Mucosa of stomach (tissue), 1 donor: ENCODE measurements around the gene JADE2.

ENCODE experiments used
- H3K27me3 ChIP-seq: one replicate; pipeline ENCODE4 v1.7.0; 2013; ENCODE audit warnings: mild to moderate bottlenecking, low read length; ENCODE audit not compliant: control insufficient read depth, insufficient read depth
- H3K36me3 ChIP-seq: one replicate; pipeline ENCODE4 v1.7.0; 2013; ENCODE audit warnings: low read length; ENCODE audit not compliant: control insufficient read depth, insufficient read depth
- H3K4me1 ChIP-seq: one replicate; pipeline ENCODE4 v1.7.0; 2013; ENCODE audit warnings: mild to moderate bottlenecking, low read length; ENCODE audit not compliant: control insufficient read depth, insufficient read depth
- H3K4me3 ChIP-seq: one replicate; pipeline ENCODE4 v1.7.0; 2013; ENCODE audit warnings: low read length
- H3K9ac ChIP-seq: one replicate; pipeline ENCODE4 v1.7.0; 2013; ENCODE audit warnings: mild to moderate bottlenecking, low read length, moderate library complexity
- H3K9me3 ChIP-seq: one replicate; pipeline ENCODE4 v1.7.0; 2013; ENCODE audit warnings: mild to moderate bottlenecking, low read length, moderate library complexity; ENCODE audit not compliant: control insufficient read depth
- donor health status: Pancreatic carcinoma.

The JADE2 gene

DNA sequence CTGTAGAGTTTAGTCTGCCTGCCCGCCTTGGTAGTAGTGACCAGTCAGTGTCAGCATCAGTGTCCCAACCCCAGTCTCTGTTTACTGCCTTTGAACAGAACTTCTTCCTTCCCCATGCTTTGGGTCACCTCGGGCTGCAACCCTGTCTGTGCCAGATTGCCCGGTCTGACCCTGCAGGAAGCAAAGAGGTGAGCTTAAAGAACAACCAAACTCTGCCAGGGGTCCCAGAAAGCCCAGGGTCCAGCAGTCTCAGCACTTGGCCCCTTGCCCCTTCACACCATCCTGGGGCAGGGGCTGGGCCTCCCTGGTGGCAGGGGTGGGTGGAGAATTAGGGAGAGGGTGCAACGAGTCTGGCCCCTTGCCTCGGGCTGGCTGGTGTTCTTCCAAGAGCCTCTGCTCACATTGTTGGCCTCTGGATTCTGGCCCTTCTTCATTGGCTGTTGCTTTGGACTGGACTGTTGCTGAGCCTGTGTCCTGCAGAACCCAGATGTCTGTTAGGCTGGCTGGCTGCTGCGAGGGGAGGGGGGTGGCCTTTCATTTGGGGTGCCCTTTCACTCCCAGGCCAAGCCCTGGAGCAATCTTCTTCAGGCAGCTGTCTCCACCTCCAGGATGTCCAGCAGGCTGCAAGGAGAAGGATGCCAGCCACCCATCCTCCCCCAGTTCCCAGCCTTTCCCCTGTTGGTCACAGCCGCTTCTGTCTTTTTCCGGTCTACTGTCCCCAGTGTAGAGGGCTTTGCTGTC lies 55.9 kb downstream of the JADE2 start:
- Histone ChIP-seq H3K4me1 (peaks cover 6% of the 10 kb centered on the region), H3K4me3 (no peak overlapping the region), H3K27me3 (no peaks in the 10 kb centered on the region), H3K9me3 (no peaks in the 10 kb centered on the region), H3K36me3 (no peaks in the 10 kb centered on the region), H3K9ac (no peak overlapping the region)

DNA sequence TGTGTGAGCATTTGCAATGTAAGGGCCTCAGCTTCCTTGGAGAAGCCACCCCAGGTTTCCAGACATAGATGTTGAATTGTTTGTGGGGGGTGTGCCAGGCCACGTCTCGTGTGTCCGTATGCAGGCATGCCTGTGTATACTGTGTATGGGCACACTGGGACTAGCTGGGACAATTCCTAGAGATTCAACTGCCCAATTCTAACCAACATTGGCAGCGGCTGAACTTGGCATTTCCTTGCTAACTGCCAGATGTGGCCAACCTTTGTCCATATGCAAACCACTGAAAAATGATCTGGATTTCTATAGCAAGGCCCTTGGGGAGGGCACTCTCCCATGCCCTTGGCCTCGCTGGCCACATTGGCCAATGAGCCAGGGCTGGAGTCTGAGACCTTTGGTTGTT lies 56.8 kb downstream of the JADE2 start:
- Histone ChIP-seq H3K36me3 (no peaks in the 10 kb centered on the region), H3K27me3 (no peaks in the 10 kb centered on the region), H3K4me1 (peaks cover 13% of the 10 kb centered on the region), H3K4me3 (no peak overlapping the region), H3K9ac (no peak overlapping the region), H3K9me3 (no peaks in the 10 kb centered on the region)

DNA sequence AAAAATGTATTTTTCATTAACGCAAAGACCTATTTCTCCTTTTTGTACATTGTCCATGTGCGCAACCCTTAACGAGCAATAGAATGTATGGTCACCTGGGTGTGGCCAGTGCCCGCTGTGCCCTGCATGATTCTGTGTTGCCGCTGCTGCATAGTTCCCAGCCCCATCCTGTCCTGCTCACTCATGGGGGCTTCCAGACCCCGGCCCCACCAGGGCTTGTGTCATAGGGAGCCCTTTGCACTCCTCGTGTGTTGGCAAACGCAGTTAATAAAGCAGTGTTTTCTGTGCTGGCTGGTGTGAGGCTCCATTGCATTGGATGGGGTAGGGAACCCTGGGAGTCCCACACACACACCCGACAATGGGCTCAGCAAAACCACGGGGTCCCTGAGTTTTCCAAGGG lies 57.5 kb downstream of the JADE2 start:
- Histone ChIP-seq H3K4me3 (no peak overlapping the region), H3K9ac (no peak overlapping the region), H3K27me3 (no peaks in the 10 kb centered on the region), H3K9me3 (no peaks in the 10 kb centered on the region), H3K36me3 (no peaks in the 10 kb centered on the region), H3K4me1 (peaks cover 7% of the 10 kb centered on the region)

DNA sequence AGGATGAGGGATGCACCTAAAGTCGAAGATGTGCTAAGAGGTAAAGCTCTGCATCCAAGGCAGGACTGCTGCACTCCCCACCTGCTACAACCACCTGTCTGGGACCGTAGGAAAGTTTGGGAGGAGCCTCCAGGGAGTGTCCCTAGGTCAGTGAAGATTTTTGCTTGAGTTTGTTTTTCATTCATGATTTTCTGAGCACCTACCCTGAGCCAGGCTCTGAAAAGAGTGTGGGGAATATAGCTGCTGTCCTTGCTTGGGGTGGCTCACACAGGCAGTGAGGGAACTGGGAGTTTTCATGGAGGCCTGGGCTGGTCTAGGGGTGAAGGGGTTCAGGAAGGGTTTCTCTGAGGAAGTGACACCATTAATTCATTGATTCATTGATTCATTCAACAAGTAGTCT lies 58.3 kb downstream of the JADE2 start:
- Histone ChIP-seq H3K4me1 (peaks cover 6% of the 10 kb centered on the region), H3K4me3 (no peak overlapping the region), H3K27me3 (no peaks in the 10 kb centered on the region), H3K9ac (no peak overlapping the region), H3K36me3 (no peaks in the 10 kb centered on the region), H3K9me3 (no peaks in the 10 kb centered on the region)

DNA sequence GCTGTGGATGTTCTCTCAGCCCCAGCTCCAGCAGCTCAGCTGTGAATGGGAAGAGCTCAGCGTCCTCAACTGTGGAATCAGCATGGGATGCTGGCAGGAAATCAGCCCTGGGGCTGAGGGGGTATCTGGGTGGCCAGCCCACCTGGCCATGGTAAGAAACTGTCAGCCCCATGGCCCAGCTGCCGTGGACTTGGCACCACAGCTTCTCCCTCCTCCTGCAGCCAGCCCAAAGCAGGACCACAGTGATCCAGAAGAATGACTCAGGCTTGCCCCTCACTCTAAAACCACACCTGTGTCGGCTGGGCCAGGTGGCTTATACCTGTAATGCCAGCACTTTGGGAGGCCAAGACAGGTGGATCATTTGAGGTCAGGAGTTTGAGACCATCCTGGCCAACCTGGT lies 59.2 kb downstream of the JADE2 start:
- Histone ChIP-seq H3K9ac (no peak overlapping the region), H3K9me3 (no peaks in the 10 kb centered on the region), H3K27me3 (no peaks in the 10 kb centered on the region), H3K4me3 (no peak overlapping the region), H3K36me3 (no peaks in the 10 kb centered on the region), H3K4me1 (peaks cover 6% of the 10 kb centered on the region)

DNA sequence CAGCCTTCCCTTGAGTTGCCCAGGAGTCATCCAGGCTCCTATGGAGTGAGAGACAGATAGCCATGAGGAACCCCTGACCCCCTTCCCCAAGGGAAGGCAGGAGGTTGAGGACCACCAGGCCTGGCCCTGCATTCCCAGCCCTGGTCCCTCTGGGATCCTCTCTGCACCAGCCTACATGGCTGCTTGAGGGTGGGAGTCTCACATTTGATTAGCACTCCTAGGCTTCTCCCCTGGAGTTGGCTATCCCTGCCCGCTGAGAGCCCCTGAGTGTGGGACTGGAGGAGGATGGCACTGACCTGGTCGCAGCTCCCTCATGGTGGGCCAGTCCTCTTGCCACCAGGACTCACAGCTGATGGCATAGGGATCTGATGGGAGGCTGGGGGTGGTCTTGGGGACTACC lies 60.5 kb downstream of the JADE2 start:
- peaks cover 10% of the 10 kb centered on the region for H3K4me1 ChIP-seq
- H3K4me3 ChIP-seq: no peak overlapping the region
- no peaks in the 10 kb centered on the region for H3K27me3 ChIP-seq
- H3K9ac ChIP-seq: no peak overlapping the region
- H3K9me3 ChIP-seq: no peaks in the 10 kb centered on the region
- H3K36me3 ChIP-seq: no peaks in the 10 kb centered on the region

DNA sequence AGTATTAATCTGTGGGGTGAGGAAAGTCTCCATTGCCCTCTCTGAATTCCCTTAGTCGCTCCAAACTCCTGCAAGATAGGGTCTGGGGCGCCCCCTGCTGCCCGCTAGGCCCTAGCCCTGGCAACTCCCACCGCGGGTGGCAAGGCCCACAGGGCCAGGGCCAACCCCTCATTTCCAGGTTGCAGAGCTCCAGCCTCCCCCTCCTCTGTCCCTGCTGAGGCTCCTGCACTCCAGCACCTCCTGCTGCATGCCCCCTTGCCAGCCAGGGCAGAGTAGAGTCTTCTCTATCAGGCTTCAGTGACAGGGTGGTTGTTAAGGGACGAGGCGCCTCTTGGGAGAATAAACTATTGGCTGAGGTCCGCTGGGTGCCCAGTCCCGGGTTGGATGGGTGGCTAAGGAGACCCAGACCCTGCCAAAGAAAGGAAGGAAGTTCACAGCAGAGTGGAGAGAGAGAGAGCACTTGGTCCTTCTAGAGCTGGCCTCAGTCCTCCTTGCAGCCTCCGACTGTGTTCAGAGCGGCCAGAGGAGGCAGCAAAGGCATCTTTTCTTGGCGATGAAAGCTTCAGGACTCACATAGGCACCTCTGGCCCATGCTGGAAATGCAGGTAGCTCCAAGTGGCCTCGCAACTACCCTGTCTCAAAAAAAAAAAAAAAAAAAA lies 61.5 kb downstream of the JADE2 start:
- Histone ChIP-seq H3K9me3 (no peaks in the 10 kb centered on the region), H3K9ac (no peak overlapping the region), H3K4me1 (peaks cover 20% of the 10 kb centered on the region), H3K27me3 (no peaks in the 10 kb centered on the region), H3K4me3 (no peak overlapping the region), H3K36me3 (no peaks in the 10 kb centered on the region)

DNA sequence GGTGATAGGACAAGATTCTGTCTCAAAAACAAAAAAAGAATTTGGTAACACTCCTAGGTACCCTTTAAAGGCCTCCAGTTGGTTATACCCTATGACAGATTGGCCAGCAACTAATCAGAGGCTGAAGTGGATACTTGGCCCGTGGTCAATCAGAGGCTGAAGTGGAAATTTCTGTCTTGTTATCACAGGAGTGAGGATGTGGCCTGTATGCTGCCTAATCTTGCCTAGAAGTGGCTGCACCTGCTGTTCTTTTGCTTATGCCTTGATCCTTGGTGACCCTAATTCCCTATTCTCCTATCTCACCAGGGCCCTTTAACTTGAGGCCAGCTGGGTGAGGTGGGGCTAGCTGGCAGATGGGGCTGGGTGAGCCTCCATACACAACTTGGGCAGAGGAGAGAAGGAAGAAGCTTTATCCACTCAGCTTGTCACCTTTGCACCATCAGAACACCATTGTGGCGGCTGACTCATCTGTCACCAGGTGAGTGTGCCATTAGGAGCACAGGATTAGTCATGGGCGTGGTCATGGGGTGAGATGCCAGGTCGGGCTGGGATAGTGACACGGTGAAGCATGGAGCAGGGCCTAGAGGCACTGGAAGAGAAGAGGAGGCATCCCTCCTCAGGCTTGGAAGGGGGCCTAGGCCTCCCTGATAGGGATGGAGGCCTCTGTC lies 65.7 kb downstream of the JADE2 start:
- Histone ChIP-seq H3K4me3 (no peak overlapping the region), H3K4me1 (peaks cover 28% of the 10 kb centered on the region), H3K9me3 (no peaks in the 10 kb centered on the region), H3K9ac (no peak overlapping the region), H3K36me3 (no peaks in the 10 kb centered on the region), H3K27me3 (no peaks in the 10 kb centered on the region)

DNA sequence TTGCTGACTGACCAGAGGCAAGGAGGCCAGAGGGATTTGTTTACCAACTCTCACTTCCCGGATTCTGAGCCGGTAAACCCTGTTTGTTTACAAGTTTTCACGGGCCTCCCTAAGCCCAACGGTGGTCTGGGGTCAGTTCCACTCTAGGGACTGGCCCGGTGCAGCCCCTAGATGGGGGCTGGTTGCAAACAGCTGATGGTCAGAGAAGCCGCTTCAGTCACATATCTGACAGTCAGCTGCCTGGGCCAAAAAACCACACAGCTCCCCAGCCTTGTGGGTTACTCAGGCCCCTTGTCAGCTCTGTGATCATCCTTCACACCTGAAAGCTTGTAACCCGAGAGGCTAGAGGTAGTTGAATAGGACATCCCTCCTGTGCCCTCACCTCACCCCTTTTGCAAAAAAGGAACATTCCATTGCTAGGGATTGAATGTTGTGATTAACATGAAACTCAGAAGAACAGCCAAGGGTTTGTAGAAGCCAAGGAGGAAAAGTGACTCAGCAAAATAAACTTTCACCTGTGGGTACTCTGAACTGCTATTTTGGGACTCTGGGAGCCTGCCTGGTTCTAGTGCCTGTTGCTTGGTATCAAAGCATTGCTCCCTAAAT lies 66.8 kb downstream of the JADE2 start:
- H3K9me3 ChIP-seq: no peaks in the 10 kb centered on the region
- peaks cover 22% of the 10 kb centered on the region for H3K4me1 ChIP-seq
- no peak overlapping the region for H3K9ac ChIP-seq
- H3K36me3 ChIP-seq: no peaks in the 10 kb centered on the region
- H3K27me3 ChIP-seq: no peaks in the 10 kb centered on the region
- H3K4me3 ChIP-seq: no peak overlapping the region

DNA sequence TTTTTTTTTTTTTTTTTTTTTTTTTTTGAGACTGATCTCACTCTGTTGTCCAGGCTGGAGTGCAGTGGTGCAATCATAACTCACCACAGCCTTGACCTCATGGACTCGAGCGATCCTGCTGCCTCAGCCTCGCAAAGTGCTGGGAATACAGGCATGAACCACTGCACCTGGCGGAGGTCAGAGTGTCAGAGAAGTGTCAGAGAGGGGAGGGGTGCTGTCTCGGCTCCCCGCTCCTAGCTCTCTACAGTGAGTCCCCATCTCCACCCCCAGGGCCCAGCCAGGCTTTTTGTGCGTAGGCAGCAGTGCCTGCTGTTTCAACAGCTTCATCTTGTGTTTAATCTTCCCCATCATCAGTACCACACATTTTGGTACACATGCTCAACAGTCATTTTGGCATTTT lies 68.9 kb downstream of the JADE2 start:
- Histone ChIP-seq H3K27me3 (no peaks in the 10 kb centered on the region), H3K36me3 (no peaks in the 10 kb centered on the region), H3K4me3 (no peak overlapping the region), H3K9ac (no peak overlapping the region), H3K4me1 (peaks cover 22% of the 10 kb centered on the region), H3K9me3 (no peaks in the 10 kb centered on the region)

DNA sequence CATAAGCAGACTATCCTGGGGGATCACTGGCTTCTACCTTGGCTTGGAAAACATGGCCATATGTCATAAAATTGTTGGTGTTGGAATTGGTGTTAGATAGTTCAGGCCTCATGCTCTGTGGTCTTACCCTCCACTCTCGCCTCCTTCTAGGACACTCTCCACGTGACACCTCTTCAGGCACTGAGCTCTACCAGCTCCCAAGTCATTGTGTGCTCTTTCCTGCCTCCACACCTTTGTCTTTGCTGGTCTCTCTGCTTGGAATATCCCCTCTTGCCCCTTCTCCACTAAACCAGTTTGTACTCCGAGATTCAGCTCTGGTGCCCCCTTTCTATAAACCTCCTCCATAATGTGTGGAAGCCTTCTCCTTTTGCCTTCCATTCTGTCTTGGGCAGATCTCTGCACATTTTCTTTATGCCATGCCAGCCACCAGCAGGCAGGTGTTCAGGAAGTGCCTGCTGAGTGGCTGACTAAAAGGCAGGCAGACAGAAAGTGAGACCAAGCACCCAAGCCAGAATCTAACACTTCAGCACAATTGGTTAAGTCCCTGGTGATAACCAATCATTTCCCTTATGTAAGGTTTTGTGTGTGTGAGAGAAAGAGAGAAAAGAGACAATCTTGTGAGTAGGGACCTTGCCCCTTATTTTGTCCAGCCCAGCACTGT lies 69.5 kb downstream of the JADE2 start:
- Histone ChIP-seq H3K27me3 (no peaks in the 10 kb centered on the region), H3K9me3 (no peaks in the 10 kb centered on the region), H3K4me3 (no peak overlapping the region), H3K4me1 (peaks cover 22% of the 10 kb centered on the region), H3K9ac (no peak overlapping the region), H3K36me3 (no peaks in the 10 kb centered on the region)

DNA sequence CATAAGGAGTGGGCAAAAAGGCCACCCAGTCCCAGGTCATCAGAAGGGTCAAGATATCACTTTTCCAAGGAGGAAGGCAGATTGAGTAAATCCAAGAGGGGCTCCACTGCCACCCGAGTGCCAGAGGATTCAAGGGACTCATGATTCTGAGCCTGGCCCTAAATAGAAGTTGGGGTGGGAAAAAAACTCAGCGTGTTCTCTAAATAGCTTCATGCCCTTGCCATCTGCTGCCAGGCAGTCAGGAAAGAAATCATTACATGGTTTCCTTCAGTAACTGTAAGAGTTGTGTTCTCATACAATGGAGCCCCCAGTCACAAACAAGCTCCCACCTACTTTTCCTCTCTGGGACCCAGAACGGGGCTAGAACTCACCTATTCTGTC lies 70.0 kb downstream of the JADE2 start:
- no peaks in the 10 kb centered on the region for H3K36me3 ChIP-seq
- no peaks in the 10 kb centered on the region for H3K27me3 ChIP-seq
- peaks cover 22% of the 10 kb centered on the region for H3K4me1 ChIP-seq
- no peak overlapping the region for H3K4me3 ChIP-seq
- no peaks in the 10 kb centered on the region for H3K9me3 ChIP-seq
- no peak overlapping the region for H3K9ac ChIP-seq
